Panc1 (cell line): ENCODE data around the gene TUBGCP3. TPM values are rescaled to one million over a fixed set of nuclear protein-coding genes. Genes with fewer than 3 reads are reported as not detected.

Experiments
- ATAC-seq: fragments of 200-7000 bp; cut with Tn5 transposase; 2 replicates; pipeline ENCODE4 v1.9.1; 2020; ENCODE audit warnings: mild to moderate bottlenecking, moderate library complexity
- BruUV-seq: library from RNA; stranded (reverse); fragments of 400-500 nt; replicated peaks from 2 replicates; lab custom pipeline; 2021; lab: Mats Ljungman, UMichigan
- CTCF ChIA-PET: fragments of 300-600 bp; sonication (Branson Sonifier 250); formaldehyde crosslinking; loops from one replicate; lab custom pipeline; 2022; ENCODE audit warnings: antibody characterized with exemption; lab: Charles Lee
- POLR2A ChIA-PET: fragments of 300-600 bp; sonication (Branson Sonifier 250); formaldehyde crosslinking; loops from one replicate; lab custom pipeline; 2022; ENCODE audit warnings: antibody characterized with exemption; lab: Charles Lee
- DNase-seq: peaks from one replicate; pipeline ENCODE4 v3.0.0-alpha.2; 2010; ENCODE audit warnings: low read depth, low spot score
- H3K27ac ChIP-seq: 2 replicates; pipeline ENCODE4 v1.5.1; 2011; ENCODE audit warnings: mild to moderate bottlenecking, low read length, inconsistent platforms
- H3K27me3 ChIP-seq: fragments of 200-500 bp; sonication (Bioruptor generic); 2 replicates; pipeline ENCODE4 v1.6.0; 2014; ENCODE audit warnings: low read length, inconsistent platforms; ENCODE audit not compliant: control insufficient read depth, insufficient read depth
- H3K36me3 ChIP-seq: fragments of 200-500 bp; sonication (Bioruptor generic); 2 replicates; pipeline ENCODE4 v1.5.1; 2014; ENCODE audit warnings: inconsistent platforms, mild to moderate bottlenecking, low read length, moderate library complexity; ENCODE audit not compliant: control insufficient read depth, insufficient read depth
- H3K4me1 ChIP-seq: 2 replicates; pipeline ENCODE4 v1.5.1; 2011; ENCODE audit warnings: inconsistent platforms, mild to moderate bottlenecking, low read length, moderate library complexity; ENCODE audit not compliant: control insufficient read depth, insufficient read depth
- H3K4me3 ChIP-seq, 2 experiments: 2 replicates each; pipeline ENCODE4 v1.5.1; 2011 to 2012; ENCODE audit warnings: low read depth in 2 of 2, low read length in 2 of 2, mild to moderate bottlenecking in 2 of 2, inconsistent platforms in 1 of 2, moderate library complexity in 1 of 2
- H3K9me3 ChIP-seq: fragments of 200-500 bp; sonication (Bioruptor generic); 2 replicates; pipeline ENCODE4 v1.5.1; 2014; ENCODE audit warnings: low read depth, mild to moderate bottlenecking, inconsistent platforms, low read length, moderate library complexity; ENCODE audit not compliant: control insufficient read depth, insufficient read depth
- CTCF ChIP-seq: fragments of 450-650 bp; IDR thresholded peaks from 2 replicates; pipeline ENCODE4 v1.5.1; 2017; ENCODE audit warnings: mild to moderate bottlenecking
- POLR2AphosphoS5 ChIP-seq: IDR thresholded peaks from 2 replicates; pipeline ENCODE4 v1.6.1; 2012; ENCODE audit warnings: mild to moderate bottlenecking, low read depth, low read length, moderate library complexity
- REST ChIP-seq, 2 experiments: IDR thresholded peaks; 2 replicates each; pipeline ENCODE4 v1.6.1; 2011 to 2012; ENCODE audit warnings: low read depth in 2 of 2, control low read depth in 1 of 2, low read length in 1 of 2, mild to moderate bottlenecking in 1 of 2, moderate library complexity in 1 of 2; ENCODE audit not compliant: insufficient read depth in 1 of 2
- SIN3A ChIP-seq: IDR thresholded peaks from 2 replicates; pipeline ENCODE4 v1.6.1; 2012; ENCODE audit warnings: low read depth, mild to moderate bottlenecking, low read length, moderate library complexity, borderline replicate concordance; ENCODE audit not compliant: insufficient read depth
- TCF7L2 ChIP-seq: IDR thresholded peaks from 2 replicates; pipeline ENCODE4 v1.6.1; 2011; ENCODE audit warnings: mild to moderate bottlenecking, low read depth, low read length, inconsistent platforms
- in situ Hi-C: cut with HindIII; loops from 2 replicates; pipeline ENCODE4 v1.10.0; 2016; ENCODE audit warnings: low sequenced_read_pairs, low pct_unique_long_range_greater_than_20kb
- intact Hi-C: fragments of 100-400 bp; cut with micrococcal nuclease; formaldehyde crosslinking; loops from one replicate; pipeline ENCODE4 v1.10.0; 2022; ENCODE audit not compliant: unreplicated experiment
- total RNA-seq: library from RNA; stranded (reverse); gene quantifications from one replicate; pipeline ENCODE4 v1.2.1, GENCODE V29; 2021; ENCODE audit not compliant: unreplicated experiment

TUBGCP3 gene
- total RNA-seq, 1 experiment from 2014 or later: 28.4 TPM

GRCh38 chr13:112592647-112593046 lies 4.7 kb upstream of the TUBGCP3 start:
- ChIA-PET CTCF (no interaction called here), POLR2A (no interaction called here)
- no peaks in the 10 kb centered on the region for H3K9me3 ChIP-seq
- DNase-seq (no peak), ATAC-seq (no peak)
- BruUV-seq: no TSS peak
- TF ChIP-seq CTCF (no peak), SIN3A (no peak), TCF7L2 (no peak), POLR2AphosphoS5 (no peak), REST (IDR thresholded peaks at IDR 0.05; ENCODE audit: insufficient read depth in 1 of 2, low read depth in 2 of 2, low read length in 1 of 2) (no peak)
- H3K4me3 ChIP-seq: no peak overlapping the region
- no peaks in the 10 kb centered on the region for H3K27me3 ChIP-seq
- intact Hi-C loops: no loop called here
- H3K27ac ChIP-seq: no peak overlapping the region
- H3K4me1 ChIP-seq: peaks cover 7% of the 10 kb centered on the region
- in situ Hi-C loops: no loop called here
- no peaks in the 10 kb centered on the region; the same call in 1 of the 2 replicates for H3K36me3 ChIP-seq

GRCh38 chr13:112592181-112592580 lies 4.2 kb upstream of the TUBGCP3 start:
- BruUV-seq: no TSS peak

More at GRCh38 chr13:112592181-112592580, 4.2 kb upstream of the TUBGCP3 start:
- DNase-seq (no peak), ATAC-seq (no peak)
- no peaks in the 10 kb centered on the region for H3K9me3 ChIP-seq
- H3K36me3 ChIP-seq: no peaks in the 10 kb centered on the region; the same call in 1 of the 2 replicates
- H3K27me3 ChIP-seq: no peaks in the 10 kb centered on the region
- H3K4me3 ChIP-seq: no peak overlapping the region
- TF ChIP-seq SIN3A: no peak
- no peak for TF ChIP-seq POLR2AphosphoS5
- no peak for TF ChIP-seq REST (IDR thresholded peaks at IDR 0.05; ENCODE audit: insufficient read depth in 1 of 2, low read depth in 2 of 2, low read length in 1 of 2)
- TF ChIP-seq CTCF: no peak
- no peak for TF ChIP-seq TCF7L2
- intact Hi-C loops (no loop called here), in situ Hi-C loops (no loop called here)
- ChIA-PET CTCF (no interaction called here), POLR2A (no interaction called here)
- no peak overlapping the region for H3K27ac ChIP-seq
- H3K4me1 ChIP-seq: peaks cover 7% of the 10 kb centered on the region
